ENCODE data around the gene ESRRB.

The ESRRB gene

GRCh38 chr14:76352639-76353281 lies 23.2 kb upstream of the ESRRB start:
- no peak for DNase-seq

- no peak for DNase-seq
Observed at GRCh38 chr14:76354310-76354709, 21.6 kb upstream of the ESRRB start.

- no peak for DNase-seq
Observed at GRCh38 chr14:76355771-76356170, 20.2 kb upstream of the ESRRB start.

DNA sequence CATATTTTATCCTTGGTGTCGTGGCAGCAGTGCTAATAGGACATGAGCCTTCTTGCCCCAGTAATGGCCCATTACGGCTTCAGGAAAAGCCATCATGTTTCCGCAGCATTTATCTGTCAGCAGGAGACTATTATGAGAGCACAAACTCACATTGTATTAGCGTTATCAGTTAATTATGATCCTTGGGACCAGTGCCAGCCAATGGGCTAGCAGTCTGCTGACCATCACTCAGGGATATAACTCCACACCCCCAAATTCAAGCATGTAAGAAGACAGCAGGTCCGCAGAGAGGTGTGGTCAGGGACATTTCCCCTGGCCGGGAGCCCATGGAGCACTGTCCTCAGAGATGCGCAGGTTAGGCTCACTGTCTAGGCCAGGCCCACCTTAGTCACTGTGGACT lies 4.9 kb upstream of the ESRRB start:
- DNase-seq: no peak

- no peak for DNase-seq
Observed at GRCh38 chr14:76373456-76373855, 2.5 kb upstream of the ESRRB start.

DNA sequence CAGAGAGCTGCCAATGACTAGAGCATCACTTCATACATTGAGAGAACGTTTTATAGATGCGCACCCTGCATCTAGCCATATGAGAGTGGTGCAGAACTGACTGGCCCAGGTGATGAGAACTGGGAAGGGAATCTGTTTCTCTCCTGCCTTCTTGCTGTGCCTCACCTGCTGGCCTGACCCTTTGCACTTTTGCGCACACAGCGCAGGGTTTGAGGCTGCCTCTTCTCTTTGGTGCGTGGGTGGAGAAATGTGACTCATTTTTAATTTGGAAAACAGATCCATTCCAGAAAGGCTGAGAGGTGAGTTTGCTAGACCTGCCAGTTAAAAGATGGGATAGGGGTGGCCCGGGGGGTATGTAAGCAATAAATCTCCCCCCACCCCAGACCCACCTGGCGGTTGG lies 453 bp upstream of the ESRRB start:
- no peak for DNase-seq

- DNase-seq: no peak
Observed at GRCh38 chr14:76376409-76376877, 506 bp downstream of the ESRRB start.

DNA sequence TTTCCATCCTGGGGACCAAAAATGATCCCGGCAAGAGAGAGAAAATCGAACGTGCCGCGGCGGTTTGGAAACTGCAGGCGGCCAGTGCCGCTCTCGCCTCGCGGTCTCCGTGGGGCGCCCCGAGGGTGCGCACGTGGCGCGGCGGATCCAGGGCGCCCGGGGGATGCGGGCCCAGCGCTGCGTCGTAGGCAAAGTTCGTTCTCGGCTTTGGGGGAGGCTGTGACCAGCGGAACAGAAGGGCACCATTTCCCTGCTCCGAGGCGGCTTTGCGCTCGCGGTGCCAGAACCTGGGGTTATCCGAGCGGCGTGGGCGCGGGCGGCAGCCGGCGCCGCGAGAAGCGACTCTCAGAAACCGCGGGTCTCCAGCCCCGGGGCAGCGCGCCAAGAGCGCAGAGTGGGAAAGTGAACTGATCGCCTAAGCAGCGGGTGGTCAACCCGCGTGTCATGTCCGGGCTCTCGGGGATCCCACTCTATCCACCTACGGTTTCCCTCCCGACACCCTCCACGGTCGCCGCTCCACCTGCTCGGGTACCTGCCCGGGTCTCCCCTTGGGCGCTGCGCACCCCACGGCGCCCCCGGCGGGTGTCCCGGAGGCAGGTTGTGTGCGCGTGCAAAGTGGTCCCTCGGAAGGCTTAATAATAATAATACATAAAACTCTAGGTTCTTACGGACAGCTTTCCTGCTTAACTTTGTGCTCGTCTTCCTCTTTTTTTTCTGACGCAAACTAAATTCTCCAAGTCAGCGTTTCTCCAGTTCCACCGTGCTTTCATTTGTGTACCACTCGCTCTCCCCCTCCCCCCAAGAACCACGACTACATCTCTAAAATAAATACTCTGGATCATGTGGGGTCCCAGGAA lies 1.2 kb downstream of the ESRRB start:
- DNase-seq: no peak

DNA sequence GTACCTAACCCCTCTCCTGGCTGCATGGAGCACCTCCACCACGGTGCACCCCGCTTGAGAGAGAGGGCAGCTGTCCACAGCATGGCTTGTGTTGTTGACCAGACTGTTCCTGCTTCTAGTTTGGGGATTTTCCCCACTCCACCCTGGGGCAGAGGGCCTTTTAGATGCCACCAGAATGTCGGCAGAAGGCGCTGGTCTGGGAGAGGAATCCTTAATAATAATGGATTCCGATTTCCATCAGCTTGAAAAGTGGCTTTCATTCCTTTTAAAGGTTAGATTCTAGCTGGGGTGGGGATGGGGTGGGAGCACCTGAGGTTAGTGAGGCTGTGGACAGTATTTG lies 1.8 kb downstream of the ESRRB start:
- no peak for DNase-seq

- DNase-seq: no peak
Observed at GRCh38 chr14:76380991-76381390, 5.1 kb downstream of the ESRRB start.

GRCh38 chr14:76381817-76382494 lies 6.0 kb downstream of the ESRRB start:
- DNase-seq: no peak

- no peak for DNase-seq
Observed at GRCh38 chr14:76382495-76382832, 6.5 kb downstream of the ESRRB start.

DNA sequence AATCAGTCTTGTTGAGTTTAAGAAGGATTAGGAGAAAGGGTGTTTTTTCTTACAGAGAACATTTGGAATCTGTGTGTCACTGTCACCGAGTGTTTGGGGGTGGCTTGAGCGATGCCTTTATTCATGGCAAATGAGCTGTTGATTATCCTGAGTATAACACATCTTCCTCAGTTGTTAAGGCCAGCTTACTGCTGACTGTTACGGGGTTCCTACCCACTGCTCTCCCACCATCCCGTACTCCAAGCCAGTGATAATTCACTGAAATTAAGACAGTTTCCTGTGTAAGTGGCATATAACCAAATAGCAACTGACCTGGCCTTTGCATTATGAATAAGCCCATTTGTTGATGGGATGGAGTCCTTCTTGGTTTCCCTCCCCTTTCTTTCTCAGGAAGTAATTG lies 9.5 kb downstream of the ESRRB start:
- no peak for DNase-seq

GRCh38 chr14:76386944-76387782 lies 11.2 kb downstream of the ESRRB start:
- peak; percentile 8 for DNase-seq

GRCh38 chr14:76389841-76390240 lies 13.9 kb downstream of the ESRRB start:
- no peak for DNase-seq

- no peak for DNase-seq
Observed at GRCh38 chr14:76390621-76391020, 14.7 kb downstream of the ESRRB start.

GRCh38 chr14:76391981-76392690 lies 16.2 kb downstream of the ESRRB start:
- no peak for DNase-seq

- no peak for DNase-seq
Observed at GRCh38 chr14:76394569-76394968, 18.6 kb downstream of the ESRRB start.

- DNase-seq: no peak
Observed at GRCh38 chr14:76395161-76395560, 19.2 kb downstream of the ESRRB start.

- DNase-seq: no peak
Observed at GRCh38 chr14:76396714-76397187, 20.8 kb downstream of the ESRRB start.

- no peak for DNase-seq
Observed at GRCh38 chr14:76405627-76406026, 29.7 kb downstream of the ESRRB start.

GRCh38 chr14:76407449-76408150 lies 31.7 kb downstream of the ESRRB start:
- no peak for DNase-seq

Measured in DMS153 (cell line).